ENCODE measurements around the gene TIGD4. TPM values are rescaled to one million over a fixed set of nuclear protein-coding genes. Genes with fewer than 3 reads are reported as not detected.
A peak's percentile ranks its signal among the peaks of the same experiment; 100 is the strongest.

Gene TIGD4
- total and polyA plus RNA-seq, 2 donors from 2014 or later = 0.75 to 1.1 TPM

- no peaks in the 10 kb centered on the region for H3K27me3 ChIP-seq (ENCODE audit: control insufficient read depth, insufficient read depth, low read length)
- H3K36me3 ChIP-seq (ENCODE audit: control insufficient read depth in 2 of 3, insufficient read depth in 3 of 3, low read length in 3 of 3) = no peaks in the 10 kb centered on the region
- no peak for DNase-seq
- H3K9ac ChIP-seq (ENCODE audit: low read length in 3 of 3) = no peak overlapping the region
- FAIRE-seq = no peak
- intact Hi-C loops (cut with DNase I) = no loop called here
- no peaks in the 10 kb centered on the region for H3K9me3 ChIP-seq (ENCODE audit: control insufficient read depth in 2 of 3, insufficient read depth in 1 of 3, low read length in 3 of 3)
- no peak overlapping the region for H3K4me3 ChIP-seq (ENCODE audit: low read length in 3 of 3)
- TF ChIP-seq, protein P1, sequence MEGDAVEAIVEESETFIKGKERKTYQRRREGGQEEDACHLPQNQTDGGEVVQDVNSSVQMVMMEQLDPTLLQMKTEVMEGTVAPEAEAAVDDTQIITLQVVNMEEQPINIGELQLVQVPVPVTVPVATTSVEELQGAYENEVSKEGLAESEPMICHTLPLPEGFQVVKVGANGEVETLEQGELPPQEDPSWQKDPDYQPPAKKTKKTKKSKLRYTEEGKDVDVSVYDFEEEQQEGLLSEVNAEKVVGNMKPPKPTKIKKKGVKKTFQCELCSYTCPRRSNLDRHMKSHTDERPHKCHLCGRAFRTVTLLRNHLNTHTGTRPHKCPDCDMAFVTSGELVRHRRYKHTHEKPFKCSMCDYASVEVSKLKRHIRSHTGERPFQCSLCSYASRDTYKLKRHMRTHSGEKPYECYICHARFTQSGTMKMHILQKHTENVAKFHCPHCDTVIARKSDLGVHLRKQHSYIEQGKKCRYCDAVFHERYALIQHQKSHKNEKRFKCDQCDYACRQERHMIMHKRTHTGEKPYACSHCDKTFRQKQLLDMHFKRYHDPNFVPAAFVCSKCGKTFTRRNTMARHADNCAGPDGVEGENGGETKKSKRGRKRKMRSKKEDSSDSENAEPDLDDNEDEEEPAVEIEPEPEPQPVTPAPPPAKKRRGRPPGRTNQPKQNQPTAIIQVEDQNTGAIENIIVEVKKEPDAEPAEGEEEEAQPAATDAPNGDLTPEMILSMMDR (IDR thresholded peaks at IDR 0.05; ENCODE audit: borderline replicate concordance, extremely low read depth, insufficient read depth) = no peak
- no peak overlapping the region for H3K27ac ChIP-seq (ENCODE audit: low read depth in 2 of 2, low read length in 2 of 2)
- H3K4me1 ChIP-seq (ENCODE audit: control insufficient read depth in 2 of 3, insufficient read depth in 2 of 3, low read depth in 1 of 3, low read length in 3 of 3) = no peaks in the 10 kb centered on the region
These were observed 43.6 kb downstream of the TIGD4 start for GRCh38 chr4:152735906-152736305.

DNA sequence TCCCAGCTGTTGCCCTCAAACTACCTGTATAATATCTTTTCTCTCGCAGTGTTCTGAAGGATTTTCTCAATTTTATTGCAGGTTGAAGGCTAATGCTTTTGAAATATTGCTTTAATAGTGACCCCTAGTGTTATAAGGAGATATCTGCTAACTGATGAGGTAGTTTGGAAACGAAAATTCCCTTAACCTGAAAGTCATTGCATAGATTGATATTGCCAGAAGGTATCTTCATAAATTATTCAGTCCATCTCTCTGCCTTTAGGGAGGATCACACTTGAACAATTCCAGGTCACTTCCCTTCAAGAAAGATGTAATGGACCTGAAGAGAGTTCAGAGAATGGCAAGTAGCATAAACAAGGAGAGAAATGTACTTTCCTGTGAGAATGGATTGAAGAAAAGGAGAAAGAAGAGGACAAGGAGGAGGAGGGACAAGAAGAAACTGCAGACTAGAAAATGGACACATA lies 44.1 kb downstream of the TIGD4 start:
- H3K4me3 ChIP-seq (ENCODE audit: low read length in 3 of 3) = no peak overlapping the region
- TF ChIP-seq, protein P1 (IDR thresholded peaks at IDR 0.05; ENCODE audit: borderline replicate concordance, extremely low read depth, insufficient read depth) = peak; percentile 37
- H3K27ac ChIP-seq (ENCODE audit: low read depth in 2 of 2, low read length in 2 of 2) = no peak overlapping the region
- H3K9me3 ChIP-seq (ENCODE audit: control insufficient read depth in 2 of 3, insufficient read depth in 1 of 3, low read length in 3 of 3) = no peaks in the 10 kb centered on the region
- FAIRE-seq (peak; percentile 65), DNase-seq (peak in 2 of 5 donors; percentile 36 to 39)
- no peaks in the 10 kb centered on the region for H3K36me3 ChIP-seq (ENCODE audit: control insufficient read depth in 2 of 3, insufficient read depth in 3 of 3, low read length in 3 of 3)
- intact Hi-C loops (cut with DNase I) = no loop called here
- no peaks in the 10 kb centered on the region for H3K27me3 ChIP-seq (ENCODE audit: control insufficient read depth, insufficient read depth, low read length)
- H3K9ac ChIP-seq (ENCODE audit: low read length in 3 of 3) = no peak overlapping the region
- H3K4me1 ChIP-seq (ENCODE audit: control insufficient read depth in 2 of 3, insufficient read depth in 2 of 3, low read depth in 1 of 3, low read length in 3 of 3) = no peaks in the 10 kb centered on the region

- Histone ChIP-seq H3K27me3 (ENCODE audit: control insufficient read depth, insufficient read depth, low read length) (no peaks in the 10 kb centered on the region), H3K9ac (ENCODE audit: low read length in 3 of 3) (no peak overlapping the region), H3K4me3 (ENCODE audit: low read length in 3 of 3) (no peak overlapping the region), H3K9me3 (ENCODE audit: control insufficient read depth in 2 of 3, insufficient read depth in 1 of 3, low read length in 3 of 3) (no peaks in the 10 kb centered on the region), H3K4me1 (ENCODE audit: control insufficient read depth in 2 of 3, insufficient read depth in 2 of 3, low read depth in 1 of 3, low read length in 3 of 3) (no peaks in the 10 kb centered on the region), H3K36me3 (ENCODE audit: control insufficient read depth in 2 of 3, insufficient read depth in 3 of 3, low read length in 3 of 3) (no peaks in the 10 kb centered on the region), H3K27ac (ENCODE audit: low read depth in 2 of 2, low read length in 2 of 2) (no peak overlapping the region)
- TF ChIP-seq, protein P1 (IDR thresholded peaks at IDR 0.05; ENCODE audit: borderline replicate concordance, extremely low read depth, insufficient read depth) = no peak
- DNase-seq (no peak), FAIRE-seq (no peak)
- intact Hi-C loops (cut with DNase I) = no loop called here
These were observed 44.9 kb downstream of the TIGD4 start for GRCh38 chr4:152734699-152735050.
